Stomach (tissue), 9 donors: ENCODE data around the gene SGMS1. TPM values are rescaled to one million over a fixed set of nuclear protein-coding genes. Genes with fewer than 3 reads are reported as not detected.

Experiments used
- DNase-seq, 2 donors: peaks; one replicate each; pipeline versions ENCODE4 v3.0.0 to v3.0.0-alpha.2; 2013 to 2019
- H3K27ac ChIP-seq, 5 donors: fragments of 200-600 bp in 4 of 5; sonication (generic) in 4 of 5; one replicate each; pipeline ENCODE4 v1.5.1; 2013 to 2019; ENCODE audit warnings: mild to moderate bottlenecking in 1 of 5, moderate library complexity in 1 of 5
- H3K27me3 ChIP-seq, 3 donors: fragments of 200-600 bp; sonication (generic); one replicate each; pipeline ENCODE4 v1.5.1; 2017 to 2019; ENCODE audit warnings: mixed run types in 1 of 3
- H3K36me3 ChIP-seq, 4 donors: fragments of 200-600 bp; sonication (generic); 1 replicate in 3 of 4; 2 replicates in 1 of 4; pipeline ENCODE4 v1.5.1; 2016 to 2019
- H3K4me1 ChIP-seq, 4 donors: fragments of 200-600 bp; sonication (generic); one replicate each; pipeline ENCODE4 v1.5.1; 2016 to 2019
- H3K4me3 ChIP-seq, 4 donors: fragments of 200-600 bp; sonication (generic) in 3 of 4; one replicate each; pipeline ENCODE4 v1.5.1; 2016 to 2019; ENCODE audit warnings: mild to moderate bottlenecking in 1 of 4
- H3K9me3 ChIP-seq, 4 donors: fragments of 200-600 bp; sonication (generic); one replicate each; pipeline ENCODE4 v1.5.1; 2016 to 2019
- CTCF ChIP-seq, 7 experiments: fragments of 450-650 bp in 4 of 7; fragments of 200-600 bp in 3 of 7; sonication (generic) in 3 of 7; IDR thresholded peaks; one replicate each; pipeline ENCODE4 v1.5.1; 2016 to 2019; ENCODE audit warnings: antibody characterized with exemption in 7 of 7, control low read depth in 2 of 7, mild to moderate bottlenecking in 1 of 7
- EP300 ChIP-seq: sonication (generic); formaldehyde crosslinking; IDR thresholded peaks from one replicate; pipeline ENCODE4 v1.6.1; 2017; ENCODE audit warnings: antibody characterized with exemption
- POLR2A ChIP-seq, 4 donors: fragments of 450-650 bp; IDR thresholded peaks; one replicate each; pipeline ENCODE4 v1.6.1; 2016; ENCODE audit warnings: antibody characterized with exemption in 4 of 4, control low read depth in 2 of 4, mild to moderate bottlenecking in 1 of 4, moderate library complexity in 1 of 4
- POLR2AphosphoS5 ChIP-seq, 3 donors: sonication (generic); formaldehyde crosslinking; IDR thresholded peaks; one replicate each; pipeline ENCODE4 v1.6.1; 2016; ENCODE audit warnings: antibody characterized with exemption in 3 of 3
- WGBS, 5 donors: extraction: QIAGEN DNeasy Blood & Tissue Kit in 3 of 5; methylation state at CpG; one replicate each; pipeline versions ENCODE4 v1.1.5 to v1.1.7; 2013 to 2018; 5-methylcytosine and 5-hydroxymethylcytosine counted together
- intact Hi-C: fragments of 100-400 bp; cut with DNase I; formaldehyde crosslinking; loops from one replicate; pipeline ENCODE4 v1.15.1; 2023; ENCODE audit warnings: low total_unique reads
- polyA plus RNA-seq, 3 donors: library from polyadenylated mRNA; stranded (reverse); fragments of 200-250 nt; gene quantifications; one replicate each; pipeline ENCODE4 v1.2.3, GENCODE V29; 2013
- total RNA-seq, 5 donors: library from RNA; depleted of rRNA; stranded (reverse); fragments of >200 nt; gene quantifications; one replicate each; pipeline versions ENCODE4 v1.1.0 to v1.2.3, GENCODE V29; 2014 to 2016
- donor health status: healthy with polysubstance abuse.
- donor health status: Bipolar disorder and iron deficiency.
- donor health status: healthy.

Gene SGMS1
- total and polyA plus RNA-seq, 8 donors, result 6.2 to 229 (median 49.6) TPM

GRCh38 chr10:50558371-50558770, 65.4 kb downstream of the SGMS1 start:
- Histone ChIP-seq H3K4me3 (no peak overlapping the region), H3K4me1 (peaks cover 28 to 77% (median 55%) of the 10 kb centered on the region in 4 donors), H3K9me3 (no peaks in the 10 kb centered on the region), H3K36me3 (no peaks in the 10 kb centered on the region), H3K27ac (peak overlapping the region in 1 of 5 donors; percentile 36), H3K27me3 (no peaks in the 10 kb centered on the region)
- DNase-seq, result peak in 1 of 2 donors; percentile 50
- TF ChIP-seq CTCF (IDR thresholded peaks at IDR 0.05), result no peak
- TF ChIP-seq POLR2AphosphoS5 (IDR thresholded peaks at IDR 0.05), result peak; percentile 67 to 86 (median 72)
- peak; percentile 95 for TF ChIP-seq EP300
- no peak for TF ChIP-seq POLR2A (IDR thresholded peaks at IDR 0.05)
- intact Hi-C loops, result loop anchor here (10.0 kb wide), 1 partner anchor 56 kb away; no protein-coding TSS in a partner anchor
- 37 to 74% (median 64%) methylated on average over 5 of the region's 5 CpGs for WGBS, 5 donors

- TF ChIP-seq CTCF (IDR thresholded peaks at IDR 0.05) (no peak), POLR2A (IDR thresholded peaks at IDR 0.05) (no peak), POLR2AphosphoS5 (IDR thresholded peaks at IDR 0.05) (no peak), EP300 (no peak)
- H3K36me3 ChIP-seq, result no peaks in the 10 kb centered on the region
- no peaks in the 10 kb centered on the region for H3K27me3 ChIP-seq
- H3K27ac ChIP-seq, result no peak overlapping the region
- WGBS, 5 donors, result 84 to 98% (median 95%) methylated on average over 1 of the region's 1 CpG
- intact Hi-C loops, result loop anchor here (10.0 kb wide), 1 partner anchor 58 kb away; no protein-coding TSS in a partner anchor
- H3K4me1 ChIP-seq, result peaks cover 27 to 84% (median 63%) of the 10 kb centered on the region in 4 donors
- DNase-seq, result no peak
- H3K4me3 ChIP-seq, result no peak overlapping the region
- H3K9me3 ChIP-seq, result no peaks in the 10 kb centered on the region
Observed at GRCh38 chr10:50557130-50557682, 66.5 kb downstream of the SGMS1 start.

GRCh38 chr10:50556237-50557120, 67.3 kb downstream of the SGMS1 start:
- peaks cover 20 to 84% (median 62%) of the 10 kb centered on the region in 4 donors for H3K4me1 ChIP-seq
- TF ChIP-seq EP300, result no peak
- no peak for TF ChIP-seq POLR2A (IDR thresholded peaks at IDR 0.05)
- no peak for TF ChIP-seq POLR2AphosphoS5 (IDR thresholded peaks at IDR 0.05)
- no peak for TF ChIP-seq CTCF (IDR thresholded peaks at IDR 0.05)
- peak overlapping the region in 1 of 5 donors; percentile 28 for H3K27ac ChIP-seq
- H3K36me3 ChIP-seq, result no peaks in the 10 kb centered on the region
- DNase-seq, result no peak
- intact Hi-C loops, result loop anchor here (10.0 kb wide), 1 partner anchor 58 kb away; no protein-coding TSS in a partner anchor
- H3K27me3 ChIP-seq, result no peaks in the 10 kb centered on the region
- WGBS, 5 donors, result 87 to 90% (median 88%) methylated on average over 9 of the region's 9 CpGs
- H3K4me3 ChIP-seq, result no peak overlapping the region
- H3K9me3 ChIP-seq, result no peaks in the 10 kb centered on the region

GRCh38 chr10:50554995-50555568, 68.7 kb downstream of the SGMS1 start:
- peak overlapping the region in 3 of 5 donors; percentile 17 to 45 (median 30) for H3K27ac ChIP-seq
- intact Hi-C loops, result loop anchor here (10.0 kb wide), 1 partner anchor 60 kb away; no protein-coding TSS in a partner anchor
- no peak for TF ChIP-seq POLR2AphosphoS5 (IDR thresholded peaks at IDR 0.05)
- TF ChIP-seq POLR2A (IDR thresholded peaks at IDR 0.05), result no peak
- TF ChIP-seq CTCF (IDR thresholded peaks at IDR 0.05), result no peak
- no peak for TF ChIP-seq EP300

More at GRCh38 chr10:50554995-50555568, 68.7 kb downstream of the SGMS1 start:
- no peaks in the 10 kb centered on the region for H3K36me3 ChIP-seq
- 39 to 59% (median 52%) methylated on average over 3 of the region's 3 CpGs for WGBS, 5 donors
- no peak overlapping the region for H3K4me3 ChIP-seq
- DNase-seq, result peak in 1 of 2 donors; percentile 52
- no peaks in the 10 kb centered on the region for H3K9me3 ChIP-seq
- peaks cover 23 to 89% (median 63%) of the 10 kb centered on the region in 4 donors for H3K4me1 ChIP-seq
- H3K27me3 ChIP-seq, result no peaks in the 10 kb centered on the region
